IPS-NIHi7 (cell line): ENCODE results near the gene OR7C2.
"Not testable (repeated sequence)": the region's sequence is repeated elsewhere in the genome, so short reads cannot be mapped to it uniquely, and the experiment has no call there.

Experiments
- DNase-seq: peaks from one replicate; pipeline ENCODE4 v3.0.0; 2012; ENCODE audit warnings: mixed read lengths; ENCODE audit errors: extremely low spot score

Gene OR7C2

DNA sequence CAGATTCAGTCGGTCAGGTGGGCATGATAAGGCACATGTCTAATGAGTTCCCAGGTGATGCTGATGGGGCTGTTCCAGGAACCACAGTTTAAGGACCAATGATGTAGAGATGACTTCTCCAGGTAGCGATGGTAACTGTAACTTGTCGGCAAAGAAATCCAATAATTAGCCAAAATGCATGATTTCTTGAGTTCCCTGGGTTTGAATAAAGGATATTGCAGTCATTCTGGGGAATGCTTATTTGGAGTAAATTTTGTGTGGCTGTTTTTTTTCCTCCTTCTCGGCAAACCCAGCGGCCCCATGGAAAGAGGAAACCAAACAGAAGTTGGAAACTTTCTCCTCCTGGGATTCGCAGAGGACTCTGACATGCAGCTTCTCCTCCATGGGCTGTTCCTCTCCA lies at the start of gene OR7C2:
Gene OR7C2, plus strand, starts transcription at position 301 of the 400 bp plus-strand sequence. Its CDS starts 0 bp downstream, at position 301.
- DNase-seq: no peak

DNA sequence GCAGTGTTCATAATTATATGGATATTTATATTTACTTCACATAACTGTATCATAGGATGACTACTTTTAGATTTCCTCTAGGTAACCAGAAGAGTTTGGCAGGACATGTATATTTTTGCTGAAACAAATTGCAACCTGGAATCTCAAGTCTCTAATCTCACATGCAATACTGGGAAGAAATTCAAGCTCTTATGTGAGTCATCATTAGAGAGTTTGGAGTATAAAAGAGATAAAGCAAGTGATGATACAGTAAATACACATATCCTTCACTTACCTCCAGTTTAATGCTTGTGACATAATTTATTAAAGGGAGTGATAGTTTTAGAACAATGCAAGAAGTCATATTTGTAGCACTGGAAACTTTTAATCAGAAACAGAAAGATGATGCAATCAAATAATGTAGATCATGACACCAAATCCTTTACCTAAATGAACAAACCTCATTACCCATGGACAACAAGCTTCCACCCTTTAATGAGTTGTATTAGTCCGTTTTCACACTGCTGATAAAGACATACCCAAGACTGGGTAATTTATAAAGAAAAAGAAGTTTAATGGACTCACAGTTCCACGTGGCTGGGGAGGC lies 39.5 kb upstream of the OR7C2 start:
- no peak for DNase-seq

DNA sequence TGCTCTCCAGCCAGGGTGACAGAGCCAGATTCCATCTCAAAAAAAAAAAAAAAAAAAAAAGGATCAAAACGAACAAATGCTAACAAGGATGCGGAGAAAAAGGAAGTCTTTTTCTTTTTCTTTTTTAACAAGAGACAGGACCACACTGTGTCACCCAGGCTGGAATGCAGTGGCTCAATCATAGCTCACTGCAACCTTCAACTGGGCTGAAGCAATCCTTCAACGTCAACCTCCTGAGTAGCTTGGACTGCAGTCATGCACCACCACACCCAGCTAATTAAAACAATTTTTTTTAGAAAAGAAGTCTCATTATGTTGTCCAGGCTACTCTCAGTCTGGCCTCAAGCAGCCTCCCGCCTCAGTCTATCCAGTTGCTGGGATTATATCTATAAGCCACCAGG lies 34.6 kb upstream of the OR7C2 start:
- DNase-seq: no peak

DNA sequence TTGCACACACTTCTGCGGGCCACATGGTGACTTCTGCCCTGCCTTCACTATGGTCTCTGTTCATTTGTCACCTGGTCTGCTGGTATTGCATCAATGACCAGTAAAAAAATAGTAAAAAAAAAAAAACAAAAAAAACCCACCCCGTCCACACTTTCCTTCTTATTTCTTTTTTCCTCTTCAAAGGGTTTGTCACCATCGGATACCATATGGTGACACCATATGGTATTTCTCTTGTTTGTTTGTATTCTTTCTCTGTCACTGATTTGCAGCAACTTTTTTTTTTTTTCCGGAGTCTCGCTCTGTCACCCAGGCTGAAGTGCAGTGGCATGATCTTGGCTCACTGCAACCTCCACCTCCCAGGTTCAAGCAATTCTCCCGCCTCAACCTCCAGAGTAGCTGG lies 26.2 kb upstream of the OR7C2 start:
- no peak for DNase-seq

DNA sequence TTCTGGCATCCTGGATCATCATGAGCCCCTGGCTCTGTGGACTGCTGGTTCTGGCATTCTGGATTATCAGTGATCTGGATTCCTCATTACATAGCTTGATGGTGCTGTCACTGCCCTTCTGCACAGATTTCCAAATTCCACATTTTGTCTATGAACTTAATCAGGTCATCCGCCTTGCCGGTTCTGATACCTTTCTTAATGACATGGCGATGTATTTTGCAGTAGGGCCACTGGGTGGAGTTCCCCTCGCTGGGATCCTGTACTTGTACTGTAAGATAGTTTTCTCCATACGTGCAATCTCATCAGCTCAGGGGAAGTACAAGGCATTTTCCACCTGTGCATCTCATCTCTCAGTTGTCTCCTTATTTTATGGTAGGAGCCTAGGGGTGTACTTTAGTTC lies 24.4 kb upstream of the OR7C2 start:
- DNase-seq: no peak

DNA sequence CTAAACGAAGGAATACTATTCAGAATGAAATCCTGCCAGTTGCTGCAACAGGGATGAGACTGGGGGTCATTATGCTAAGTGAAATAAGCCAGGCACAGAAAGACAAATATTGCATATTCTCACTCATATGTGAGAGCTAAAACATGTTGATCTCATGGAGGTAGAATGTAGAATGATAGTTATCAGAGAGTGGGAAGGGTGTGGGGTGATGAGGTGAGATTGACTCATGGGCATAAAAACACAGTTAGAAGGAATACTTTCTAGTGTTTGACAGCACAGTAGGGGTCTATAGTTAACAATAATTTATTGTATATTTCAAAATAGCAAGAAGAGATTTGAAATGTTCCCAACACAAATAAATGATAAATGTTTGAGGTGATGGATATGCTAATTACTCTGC lies 7.8 kb upstream of the OR7C2 start:
- DNase-seq: no peak

DNA sequence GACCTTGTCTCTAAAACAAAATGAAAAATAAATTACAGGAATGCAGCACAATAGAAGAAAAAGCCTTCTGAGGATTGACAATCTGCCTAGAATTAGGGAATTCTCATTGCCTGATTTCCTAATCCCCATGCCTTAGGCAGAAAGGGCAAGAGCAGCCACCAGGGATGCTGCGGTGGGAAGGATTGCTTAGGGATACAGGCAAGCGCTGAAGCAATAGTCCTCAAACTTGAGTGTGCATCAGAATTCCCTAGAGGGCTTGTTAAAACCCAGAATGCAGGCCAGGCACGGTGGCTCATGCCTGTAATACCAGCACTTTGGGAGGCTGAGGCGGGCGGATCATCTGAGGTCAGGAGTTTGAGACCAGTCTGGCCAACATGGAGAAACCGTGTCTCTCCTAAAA lies 1.0 kb upstream of the OR7C2 start:
- DNase-seq: no peak

DNA sequence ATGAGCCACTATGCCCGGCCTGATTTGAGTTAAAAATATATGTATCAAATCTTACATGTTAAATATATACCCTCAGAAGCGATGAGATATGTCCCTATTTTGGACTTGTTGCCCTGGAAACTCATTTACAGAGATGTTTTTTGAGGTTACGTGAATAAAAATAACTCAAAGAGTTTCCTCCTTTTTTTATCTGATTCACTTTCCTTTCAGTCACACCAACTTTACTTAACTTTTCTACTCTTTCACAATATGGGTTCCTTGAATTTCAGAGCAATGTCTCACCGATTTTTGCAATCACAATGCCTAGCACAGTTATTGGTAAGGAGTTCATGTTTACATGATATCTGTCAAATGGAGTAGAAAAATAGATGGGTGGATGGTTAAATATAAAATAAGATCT lies 2.3 kb downstream of the OR7C2 start:
- no peak for DNase-seq

DNA sequence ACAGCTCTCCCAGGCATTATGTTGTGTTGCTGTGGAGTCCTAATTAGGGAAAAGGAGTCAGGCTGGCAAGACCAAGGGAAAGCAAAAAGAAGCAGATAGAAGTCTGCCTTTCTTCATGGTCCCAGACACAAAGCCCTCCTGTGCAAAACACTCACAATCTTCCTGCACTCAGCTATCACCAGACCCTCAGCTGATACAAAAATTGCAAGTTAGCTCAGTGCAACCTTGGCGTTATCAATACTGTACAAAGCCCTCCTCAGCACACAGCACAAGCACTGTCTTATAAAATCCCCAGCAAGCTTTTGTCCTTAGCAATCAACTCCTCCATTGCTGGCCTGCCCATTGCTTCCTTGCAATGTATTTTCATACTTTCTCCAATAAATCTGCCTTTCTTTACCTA lies 3.2 kb downstream of the OR7C2 start:
- DNase-seq: no peak

DNA sequence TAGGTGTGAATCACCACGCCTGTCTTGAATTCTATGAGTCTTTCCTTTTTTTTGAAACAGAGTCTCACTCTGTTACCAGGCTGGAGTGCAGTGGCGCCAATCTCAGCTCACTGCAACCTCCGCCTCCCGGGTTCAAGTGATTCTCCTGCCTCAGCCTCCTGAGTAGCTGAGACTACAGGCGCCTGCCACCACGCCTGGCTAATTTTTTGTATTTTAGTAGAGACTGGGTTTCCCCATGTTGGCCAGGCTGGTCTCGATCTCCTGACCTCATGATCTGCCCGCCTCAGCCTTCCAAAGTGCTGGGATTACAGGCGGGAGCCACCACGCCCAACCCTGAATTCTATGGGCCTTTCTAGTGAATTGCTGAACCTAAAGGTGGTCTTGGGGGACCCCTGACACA lies 8.1 kb downstream of the OR7C2 start:
- not testable (repeated sequence) for DNase-seq

DNA sequence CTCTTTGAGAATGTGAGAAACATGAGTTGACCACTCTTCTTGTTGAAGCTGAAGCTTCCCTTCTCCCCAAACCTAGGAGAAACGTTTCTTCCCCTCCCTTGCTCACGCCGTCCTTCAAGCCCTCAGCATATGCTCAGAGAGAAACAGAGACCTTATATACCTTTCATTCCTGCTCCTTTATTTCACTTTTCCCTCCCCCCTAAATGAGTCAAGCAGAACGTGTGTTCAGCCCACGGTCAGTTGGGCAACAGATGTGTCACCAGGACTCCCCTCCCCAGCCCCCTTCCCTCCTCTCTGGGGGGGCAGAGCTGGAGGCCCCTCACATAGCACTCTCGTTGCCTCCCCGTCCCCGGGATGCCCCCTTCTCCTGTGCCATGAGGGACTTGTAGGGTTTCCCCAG lies 8.6 kb downstream of the OR7C2 start:
- no peak for DNase-seq

DNA sequence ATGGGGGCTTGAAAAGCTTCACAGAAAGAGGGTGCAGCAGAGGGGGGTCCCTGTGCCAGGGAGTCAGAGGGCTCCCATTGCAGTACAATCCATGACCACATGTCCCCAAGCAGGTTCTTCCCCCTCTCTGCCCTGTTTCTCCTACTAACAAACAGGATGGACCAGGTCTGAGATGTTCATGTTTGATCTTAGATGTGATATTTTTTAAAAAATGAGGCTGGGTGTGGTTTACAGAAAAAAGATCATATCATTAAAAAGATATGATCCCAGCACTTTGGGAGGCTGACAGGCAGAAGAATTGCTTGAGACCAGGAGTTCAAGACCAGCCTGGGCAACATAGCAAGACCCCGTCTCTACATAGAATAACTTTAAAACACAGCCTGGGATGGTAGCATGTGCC lies 9.1 kb downstream of the OR7C2 start:
- no peak for DNase-seq

DNA sequence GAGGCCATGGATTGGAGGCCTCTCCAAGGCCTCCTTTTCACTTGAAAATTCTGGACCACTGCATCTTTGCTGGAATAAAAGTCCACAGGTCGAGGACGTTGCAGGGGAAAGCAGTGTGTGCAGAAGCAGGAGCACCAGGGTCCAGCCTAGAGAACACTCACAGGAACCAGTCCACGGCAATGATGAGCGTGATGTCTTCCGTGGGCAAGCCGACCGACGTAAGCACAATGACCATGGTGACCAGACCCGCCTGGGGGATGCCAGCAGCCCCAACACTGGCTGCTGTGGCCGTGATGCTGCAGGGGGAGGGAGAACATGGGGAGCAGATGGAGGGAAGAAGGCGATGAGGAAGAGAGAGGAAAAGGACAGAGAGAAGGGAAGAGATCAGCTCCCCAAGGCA lies 11.5 kb downstream of the OR7C2 start:
- no peak for DNase-seq

DNA sequence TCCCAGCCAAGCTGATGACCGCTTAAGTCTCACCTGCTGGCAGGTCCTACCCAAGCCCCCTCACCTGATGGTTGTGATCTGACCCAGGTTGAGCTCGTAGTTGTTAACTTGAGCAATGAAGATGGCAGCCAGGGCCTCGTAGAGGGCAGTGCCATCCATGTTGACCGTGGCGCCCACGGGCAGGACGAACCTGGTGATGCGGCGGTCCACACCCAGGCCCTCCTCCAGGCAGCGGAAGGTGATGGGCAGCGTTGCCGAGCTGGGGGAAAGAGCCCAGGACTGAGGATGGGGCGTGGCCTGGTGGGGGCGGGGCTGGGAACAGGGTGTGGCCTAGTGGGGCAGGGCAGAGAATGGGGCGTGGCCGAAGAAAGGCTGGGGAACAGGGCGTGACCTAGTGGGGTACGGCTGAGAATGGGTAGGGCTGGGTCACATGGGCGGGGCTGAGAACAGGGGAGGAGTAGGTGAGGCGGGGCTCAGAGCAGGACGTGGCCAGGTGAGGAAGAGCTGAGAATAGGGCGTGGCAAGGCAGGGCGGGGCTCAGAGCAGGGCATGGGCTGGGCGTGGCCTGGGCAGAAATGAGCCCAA lies 12.9 kb downstream of the OR7C2 start:
- no peak for DNase-seq

DNA sequence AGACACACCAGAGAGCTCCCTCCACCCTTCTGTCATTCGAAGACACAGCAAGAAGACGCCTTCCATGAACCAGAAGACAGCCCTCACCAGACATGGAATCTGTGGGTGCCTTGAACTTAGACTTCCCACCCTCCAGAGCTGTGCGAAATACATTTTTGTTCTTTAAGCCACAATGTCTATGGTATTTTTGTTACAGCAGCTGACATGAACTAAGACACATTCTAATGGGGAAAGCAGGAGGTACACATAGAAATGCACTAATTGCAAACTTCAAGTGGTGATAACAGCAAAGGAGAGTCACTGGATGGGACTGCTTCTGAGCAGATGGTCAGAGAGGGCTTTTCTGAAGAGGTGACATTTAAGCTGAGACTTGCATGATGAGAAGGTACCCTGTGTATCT lies 16.2 kb downstream of the OR7C2 start:
- DNase-seq: no peak

DNA sequence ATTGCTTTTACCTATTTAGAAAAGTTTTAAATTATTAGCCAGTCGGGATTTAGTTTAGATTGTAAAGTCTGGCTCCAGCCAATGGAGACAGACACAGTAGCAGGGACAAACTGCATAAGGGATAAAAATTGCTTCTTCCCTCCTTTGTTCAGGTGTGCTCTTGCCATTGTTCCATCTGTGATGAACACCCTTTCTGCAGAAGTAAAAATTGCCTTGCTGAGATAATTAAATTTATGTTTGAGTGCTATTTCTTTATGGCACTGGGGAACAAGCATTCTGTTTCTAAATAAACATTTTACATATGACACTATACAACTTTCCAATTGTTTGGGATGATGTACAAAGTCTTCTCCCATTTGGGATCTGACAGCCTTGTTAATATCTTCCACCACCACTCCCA lies 18.0 kb downstream of the OR7C2 start:
- no peak for DNase-seq

DNA sequence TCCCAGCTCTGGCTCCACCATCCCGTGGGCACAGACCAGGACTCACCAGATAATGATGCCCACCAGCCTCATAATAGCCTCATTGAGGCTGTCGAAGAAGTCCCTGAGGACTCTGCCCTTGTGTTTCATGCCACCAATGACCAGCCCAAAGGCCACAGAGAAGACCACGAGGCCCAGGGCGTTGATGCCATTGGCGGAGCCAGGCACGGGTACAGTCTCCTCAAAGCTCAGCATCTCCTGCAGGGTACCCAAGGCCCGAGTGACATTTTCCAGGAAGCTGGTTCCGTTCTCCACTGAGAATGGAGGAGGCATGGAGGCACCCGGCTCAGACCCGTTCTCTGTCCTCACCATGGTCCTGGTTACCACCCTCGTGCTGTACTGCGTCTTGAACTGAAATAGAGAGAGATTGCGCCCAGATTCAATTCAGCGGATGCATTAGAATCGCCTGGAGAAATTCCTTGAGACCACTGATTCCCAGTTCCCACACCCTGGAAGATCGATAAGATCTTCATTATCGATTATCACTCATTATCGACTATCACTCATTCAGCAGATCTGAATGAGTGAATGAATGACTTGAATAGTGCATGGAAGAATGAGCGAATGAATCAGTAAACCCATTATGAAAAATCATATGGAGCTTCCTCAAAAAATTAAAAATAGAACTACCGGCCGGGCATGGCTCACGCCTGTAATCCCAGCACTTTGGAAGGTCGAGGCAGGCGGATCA lies 20.8 kb downstream of the OR7C2 start:
- DNase-seq: no peak

DNA sequence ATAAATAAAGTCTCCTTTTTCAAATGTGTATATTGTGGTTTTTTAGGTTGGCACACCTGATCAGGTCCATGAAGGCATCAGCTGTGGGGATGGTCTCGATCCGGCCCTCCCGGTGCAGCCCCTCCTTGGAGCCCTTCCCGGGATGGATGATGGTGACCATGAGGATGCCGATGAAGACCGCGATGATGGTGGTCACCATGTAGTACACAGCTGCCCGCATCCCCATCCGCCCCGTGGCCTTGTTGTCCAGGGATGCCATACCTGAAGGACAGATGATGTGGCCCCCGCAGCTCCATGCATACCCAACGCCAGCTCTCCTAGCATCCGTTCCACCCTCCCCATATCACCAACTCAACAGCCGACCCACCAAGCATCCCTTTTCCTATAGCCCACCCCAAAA lies 27.0 kb downstream of the OR7C2 start:
- DNase-seq: no peak

DNA sequence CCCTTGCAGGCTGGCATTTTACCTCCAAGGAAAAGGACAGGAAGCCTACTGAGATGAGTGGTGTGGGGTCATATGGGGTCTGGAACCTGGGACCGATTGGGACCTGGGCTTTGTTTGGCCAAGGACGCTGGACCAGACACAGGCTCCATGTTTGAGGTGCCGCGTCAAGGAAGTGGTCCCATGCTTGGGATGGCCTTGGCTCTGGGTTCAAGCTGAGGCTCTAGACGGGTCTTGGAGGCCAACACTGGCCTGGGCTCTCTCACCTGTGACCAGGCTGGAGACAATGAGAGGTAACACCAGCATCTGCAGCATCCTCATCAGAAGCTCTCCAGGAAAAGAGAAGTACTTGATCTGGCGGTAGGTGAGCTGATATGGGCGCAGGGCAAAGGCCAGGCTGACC lies 30.2 kb downstream of the OR7C2 start:
- no peak for DNase-seq

DNA sequence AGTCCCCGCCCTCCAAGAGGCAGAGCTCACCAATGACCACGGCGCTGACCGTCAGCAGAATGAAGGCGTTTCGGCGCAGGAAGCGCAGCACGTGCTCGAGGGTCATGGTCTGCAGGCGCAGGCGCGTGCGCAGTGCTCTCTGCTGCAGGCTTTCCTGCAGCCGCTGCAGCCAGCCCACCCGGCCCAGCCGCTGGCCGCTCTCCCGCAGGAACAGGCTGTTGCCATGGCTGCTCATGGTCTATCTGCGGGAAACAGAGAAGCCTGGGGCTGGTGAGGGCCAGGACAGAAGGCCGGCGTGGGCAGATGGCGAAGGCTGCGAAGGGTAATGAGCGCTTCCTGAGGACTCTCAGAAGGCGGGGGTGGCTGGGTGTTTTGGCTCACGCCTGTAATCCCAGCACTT lies 31.4 kb downstream of the OR7C2 start:
- DNase-seq: no peak

DNA sequence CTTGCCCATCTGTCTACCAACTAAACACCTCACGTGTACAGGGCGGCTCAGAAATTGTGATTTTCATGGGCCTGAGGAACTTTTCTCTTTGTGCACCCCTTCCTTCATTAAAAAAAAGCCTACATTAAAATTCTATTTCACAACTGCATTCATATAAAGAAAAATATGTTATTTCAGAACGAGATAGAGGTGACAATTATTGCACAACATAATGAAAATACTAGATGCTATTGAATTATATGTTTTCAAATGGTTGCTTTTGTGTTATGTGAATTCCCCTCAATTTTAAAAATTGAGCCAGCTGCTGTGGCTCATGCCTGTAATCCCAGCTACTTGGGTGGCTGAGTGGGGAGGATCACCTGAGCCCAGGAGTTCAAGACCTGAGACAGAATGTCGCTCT lies 33.2 kb downstream of the OR7C2 start:
- no peak for DNase-seq

DNA sequence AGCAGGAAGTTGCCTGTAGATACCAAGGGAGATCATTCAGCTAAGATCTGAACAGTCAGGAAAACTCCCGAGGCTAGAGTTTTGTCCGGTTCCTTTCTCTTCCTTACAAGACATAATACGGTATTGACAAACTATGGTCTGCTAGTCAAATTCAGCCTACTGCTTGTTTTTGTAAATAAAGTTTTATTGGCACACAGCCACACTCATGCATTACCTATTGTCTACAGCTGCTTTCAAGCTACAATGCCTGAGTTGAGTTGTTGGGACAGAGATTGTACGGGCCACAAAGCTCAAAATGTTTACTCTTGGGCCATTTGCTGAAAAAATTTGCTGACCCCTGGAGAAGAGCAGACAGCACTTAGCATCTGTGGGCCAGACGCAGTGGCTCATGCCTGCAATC lies 35.8 kb downstream of the OR7C2 start:
- no peak for DNase-seq

DNA sequence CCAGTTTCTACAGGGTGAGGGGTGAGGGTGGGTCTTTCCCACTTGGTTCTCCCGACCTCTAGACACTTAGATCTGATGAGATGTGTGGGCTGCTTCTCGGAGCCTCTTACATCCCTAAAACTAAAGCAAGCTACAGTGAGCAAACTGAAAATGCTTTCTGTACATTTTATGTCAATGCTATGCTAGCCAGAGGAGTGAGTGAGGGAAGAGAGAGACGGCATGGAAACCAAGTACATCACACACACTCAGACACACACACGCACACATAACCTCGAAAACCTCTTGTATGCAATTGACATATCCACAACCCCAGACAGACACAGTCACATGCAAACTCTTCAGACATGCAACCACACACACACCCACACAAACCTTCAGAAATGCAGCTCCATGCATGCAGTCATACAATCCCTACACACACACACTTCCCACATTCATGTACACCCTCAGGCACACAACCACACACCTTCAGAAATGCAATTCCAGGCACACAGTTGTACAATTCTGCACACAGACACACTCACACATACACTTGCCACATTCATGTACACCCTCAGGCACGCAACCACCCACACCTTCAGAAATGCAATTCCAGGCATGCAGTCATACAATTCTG lies 37.0 kb downstream of the OR7C2 start:
- no peak for DNase-seq
